Activated CD4-positive, alpha-beta T cell treated with anti-CD3 and anti-CD28 coated beads for 48 hours (primary cell): Measurements from ENCODE around the gene NRF1.

Source experiments
- DNase-seq: peaks from one replicate; pipeline ENCODE4 v3.0.0-alpha.2; 2020

Gene NRF1

GRCh38 chr7:129773328-129773731, 161.8 kb downstream of the NRF1 start:
- no peak for DNase-seq

DNA sequence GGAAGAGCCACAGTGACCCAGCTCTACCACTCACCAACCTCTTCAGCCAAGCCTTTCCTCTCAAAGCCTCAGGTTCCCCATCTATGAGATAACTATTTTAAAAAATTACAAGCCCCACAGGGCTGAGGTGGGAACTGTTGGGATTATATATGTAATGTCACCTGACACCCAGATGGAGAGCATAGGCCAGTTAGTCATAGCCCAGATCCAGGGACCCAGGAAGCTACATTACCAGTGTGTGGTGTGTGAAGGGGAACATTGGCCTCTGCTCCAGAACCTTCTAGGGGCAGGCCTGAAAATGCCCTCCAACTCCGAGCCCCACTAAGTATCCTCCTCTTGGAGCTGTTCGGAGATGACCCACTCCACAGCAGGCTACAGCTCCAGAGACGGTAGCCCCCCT, 162.4 kb downstream of the NRF1 start:
- no peak for DNase-seq

- DNase-seq = no peak
Observed at GRCh38 chr7:129774359-129774758, 162.8 kb downstream of the NRF1 start.

DNA sequence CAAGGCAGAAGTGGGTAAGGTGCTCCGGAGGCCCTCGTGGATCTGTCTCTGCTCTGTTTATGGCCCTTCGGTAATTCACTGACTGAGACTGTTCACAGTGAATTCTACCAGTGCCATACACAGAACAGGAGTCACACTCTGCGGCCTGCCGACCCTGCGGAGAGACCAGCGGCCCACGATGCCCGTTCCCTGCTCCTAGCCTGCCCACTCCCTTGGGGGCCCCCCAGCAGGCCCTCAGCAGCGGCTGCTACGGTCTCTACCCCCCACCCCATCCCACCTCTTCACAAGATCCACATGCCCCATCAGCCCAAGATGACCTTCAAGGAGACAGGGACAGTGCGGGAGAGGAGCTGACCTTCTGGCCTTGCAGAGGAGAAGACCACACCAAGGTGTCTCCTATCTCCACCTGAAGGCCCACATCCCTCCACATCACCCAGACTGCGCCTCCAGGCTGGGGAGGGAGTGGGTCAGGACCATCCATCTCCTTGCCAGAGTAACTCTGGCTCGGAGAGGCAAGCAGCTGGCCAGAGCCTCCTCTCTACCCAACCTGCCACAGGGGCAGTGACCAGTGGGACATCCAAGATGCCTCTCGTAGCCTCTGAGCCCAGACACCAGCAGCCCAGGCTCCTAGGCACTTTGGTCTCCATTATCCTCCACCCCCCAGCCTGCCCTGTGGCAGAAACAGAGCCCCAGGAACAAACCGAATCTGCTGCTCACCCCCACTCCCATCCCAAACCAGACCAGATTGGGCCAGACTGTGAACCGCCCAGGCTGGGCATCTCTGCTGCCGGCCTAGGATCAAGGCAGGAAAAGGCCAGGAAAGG, 163.6 kb downstream of the NRF1 start:
- DNase-seq = no peak

- no peak for DNase-seq
Observed at GRCh38 chr7:129775695-129776361, 164.3 kb downstream of the NRF1 start.

DNA sequence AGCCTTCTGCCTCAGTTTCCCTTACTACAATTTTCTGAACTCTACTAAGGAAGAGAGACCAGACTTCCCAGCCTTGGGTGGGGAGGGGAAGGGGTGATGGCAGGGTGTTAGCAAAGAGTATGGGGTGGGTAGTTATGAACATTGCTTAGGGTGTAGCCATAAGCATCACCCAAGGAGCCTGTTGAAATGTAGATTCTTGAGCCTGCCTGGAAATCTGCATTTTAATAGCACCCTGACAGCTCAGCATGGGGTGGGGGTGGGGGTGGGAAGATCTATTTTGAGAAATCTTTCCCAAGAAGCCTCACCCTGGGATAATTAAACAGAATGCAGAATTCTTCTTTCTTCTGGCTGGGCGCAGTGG, 164.8 kb downstream of the NRF1 start:
- no peak for DNase-seq

DNA sequence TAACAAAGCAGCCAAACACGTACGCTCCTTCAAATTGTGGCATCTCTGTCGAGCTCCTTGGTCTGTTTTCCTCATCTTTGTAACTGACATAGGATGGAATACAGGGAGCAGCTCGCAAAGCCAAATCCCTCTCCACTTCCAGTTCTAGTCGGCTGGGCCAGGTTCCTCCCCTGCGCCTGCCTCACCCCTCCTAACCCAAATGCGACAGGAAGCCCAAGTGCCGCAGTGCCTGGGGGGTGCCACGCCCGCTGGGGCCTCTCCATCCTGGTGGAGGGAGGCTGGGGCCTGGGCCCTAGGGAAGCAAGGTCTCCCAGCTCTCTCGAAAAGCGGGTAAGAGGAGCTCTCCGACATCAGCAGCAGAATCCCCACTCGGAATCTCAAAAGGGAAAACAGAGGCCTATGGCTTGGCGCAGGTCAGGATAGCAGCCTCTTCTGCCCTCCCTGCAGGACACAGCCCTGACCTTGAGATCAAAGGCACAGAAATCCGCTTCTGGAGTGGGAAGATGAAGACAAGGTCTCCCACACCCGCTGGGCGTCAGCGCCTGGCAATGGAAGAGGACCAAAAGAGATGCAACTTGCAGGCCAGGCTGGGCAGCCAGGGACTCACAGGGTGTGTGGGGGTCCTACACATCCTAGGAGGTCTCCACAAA, 165.8 kb downstream of the NRF1 start:
- no peak for DNase-seq

GRCh38 chr7:129777993-129778769, 166.7 kb downstream of the NRF1 start:
- no peak for DNase-seq

DNA sequence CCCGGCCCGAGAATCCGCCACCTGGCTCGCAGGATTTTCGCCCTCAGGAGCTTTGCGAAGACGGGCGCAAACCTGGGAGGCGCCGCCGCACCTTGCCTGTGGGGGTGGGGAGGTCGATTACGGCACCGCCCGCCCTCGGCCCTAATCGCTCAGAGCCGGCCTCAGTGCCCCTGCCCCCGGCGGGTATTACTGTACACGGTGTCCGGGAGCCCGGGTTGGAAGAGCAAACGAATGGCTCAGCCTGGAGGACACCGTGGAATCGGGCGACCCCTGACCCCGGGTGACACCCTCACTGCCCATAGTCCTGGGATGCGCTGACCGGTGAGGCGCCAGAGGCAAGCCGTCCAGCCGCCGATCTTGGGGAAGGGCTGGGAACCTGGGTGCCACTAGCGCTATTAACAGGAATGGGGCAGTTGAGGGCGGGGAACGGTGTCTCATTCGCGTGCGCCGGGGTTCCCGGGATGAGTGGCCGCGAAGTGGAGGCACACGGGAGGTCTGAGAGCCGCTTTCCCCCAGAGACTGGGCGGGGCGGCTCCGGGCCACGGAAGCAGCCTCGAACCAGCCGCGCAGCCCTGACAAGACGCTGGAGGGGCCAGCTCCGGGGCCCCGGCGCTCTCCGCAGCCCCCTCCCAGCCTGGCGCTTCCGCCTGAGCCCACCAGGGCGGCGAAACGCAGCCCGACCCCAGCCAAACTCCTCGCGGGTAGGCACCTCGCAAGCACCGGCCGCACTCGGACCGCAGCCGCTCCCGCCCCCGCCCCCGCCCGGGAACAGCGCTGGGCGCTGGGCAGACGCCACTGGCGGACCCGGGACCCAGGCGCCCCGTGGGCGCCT, 167.5 kb downstream of the NRF1 start:
- peak; percentile 32 for DNase-seq

- peak; percentile 49 for DNase-seq
Observed at GRCh38 chr7:129779602-129780256, 168.2 kb downstream of the NRF1 start.

DNA sequence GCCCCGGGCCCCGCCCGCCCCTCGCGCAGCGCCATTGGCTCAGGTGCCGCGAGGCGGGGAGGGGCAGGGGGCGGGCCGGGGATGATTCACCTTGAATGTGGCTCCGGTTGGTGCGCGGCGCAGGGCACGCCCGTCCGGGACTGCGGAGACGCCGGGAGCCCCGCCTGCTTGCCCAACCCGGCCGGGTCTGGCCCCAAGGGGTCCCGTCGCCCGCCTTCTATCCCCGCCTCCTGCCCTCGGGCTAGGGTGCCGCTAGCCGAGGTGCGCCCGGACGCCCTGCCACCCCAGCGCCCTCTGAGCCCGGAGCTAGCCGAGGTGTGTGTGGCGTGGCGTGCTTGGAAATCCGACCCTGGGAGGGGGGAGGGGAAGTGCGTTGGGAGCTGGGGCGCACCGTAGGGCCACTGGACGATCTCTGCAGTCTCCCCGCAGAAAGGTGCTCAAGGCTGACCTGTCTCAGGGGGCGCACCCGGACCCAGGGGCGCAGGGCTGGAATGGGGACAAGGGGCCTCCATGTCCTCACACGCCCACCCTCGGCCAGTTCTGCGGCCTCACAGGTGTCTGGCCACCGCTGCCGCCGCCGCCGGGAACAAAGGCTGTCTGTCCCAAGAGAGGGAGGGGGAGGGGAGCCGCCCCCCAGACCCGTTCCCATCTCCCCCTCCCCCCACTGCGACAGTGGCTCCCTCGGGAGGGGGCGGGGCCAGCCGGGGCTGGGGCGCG, 168.9 kb downstream of the NRF1 start:
- peak; percentile 86 for DNase-seq

DNA sequence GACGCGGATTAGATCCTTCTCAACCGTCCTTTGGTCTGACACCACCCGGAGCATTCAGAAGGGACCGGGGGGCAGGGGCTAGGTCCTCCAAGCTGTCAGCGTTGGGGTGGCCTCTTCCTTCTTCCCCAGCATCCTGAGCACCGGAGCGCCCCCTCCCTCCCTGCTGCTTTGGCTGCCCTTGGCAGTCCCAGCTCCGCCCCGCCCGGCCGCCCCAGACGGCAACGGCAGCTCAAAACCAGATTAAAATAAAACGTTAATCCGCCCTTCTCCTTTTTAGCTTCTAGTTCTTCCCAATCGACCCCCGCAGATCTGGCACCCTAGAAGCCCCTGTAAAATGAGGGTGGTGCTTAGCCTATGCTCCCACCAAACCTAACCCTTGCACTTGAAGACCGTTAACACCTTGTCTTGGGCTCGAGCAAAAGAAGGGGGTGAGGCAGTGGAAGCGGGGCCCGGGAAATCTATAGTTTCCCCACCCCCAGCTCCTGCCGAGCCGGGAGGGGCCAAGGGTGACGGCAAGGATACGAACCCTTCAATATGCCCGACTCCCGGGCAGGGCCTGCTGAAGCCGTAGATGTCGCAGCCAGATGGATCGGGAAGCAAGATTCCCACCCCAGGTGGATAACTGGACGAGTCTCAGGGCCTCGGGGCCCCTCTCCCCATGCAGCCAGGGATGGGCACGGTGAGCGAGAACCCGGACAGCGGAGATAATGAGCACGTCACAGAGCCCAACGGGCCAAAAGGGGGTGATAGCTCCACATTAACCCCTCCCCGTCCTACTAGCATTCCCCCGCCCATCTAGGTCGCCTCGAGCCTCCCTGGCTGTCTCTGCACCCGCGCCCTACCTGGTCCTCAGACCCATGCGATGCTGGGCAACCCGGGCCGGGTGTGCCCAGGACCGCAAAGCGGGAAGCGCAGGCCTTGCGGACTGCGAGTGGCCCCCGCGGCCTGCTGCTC, 169.7 kb downstream of the NRF1 start:
- DNase-seq = peak; percentile 56

GRCh38 chr7:129781928-129782817, 170.7 kb downstream of the NRF1 start:
- peak; percentile 11 for DNase-seq

- DNase-seq = peak; percentile 34
Observed at GRCh38 chr7:129782818-129783583, 171.5 kb downstream of the NRF1 start.

DNA sequence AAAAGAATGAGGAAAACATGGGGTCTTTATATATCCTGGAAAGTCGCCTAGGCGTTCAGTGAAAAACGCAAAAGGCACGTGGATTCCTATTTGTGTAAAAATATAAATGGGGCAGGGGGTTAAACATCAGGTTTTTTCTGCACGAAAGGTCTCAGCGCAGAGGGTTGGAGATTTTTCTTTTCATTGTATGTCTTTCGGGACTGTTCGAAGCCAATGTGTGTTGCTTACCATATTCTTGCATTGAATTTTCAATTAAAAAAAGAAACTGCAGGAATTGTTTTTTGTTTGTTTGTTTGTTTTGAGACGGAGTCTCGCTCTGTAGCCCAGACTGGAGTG, 172.0 kb downstream of the NRF1 start:
- DNase-seq = no peak

DNA sequence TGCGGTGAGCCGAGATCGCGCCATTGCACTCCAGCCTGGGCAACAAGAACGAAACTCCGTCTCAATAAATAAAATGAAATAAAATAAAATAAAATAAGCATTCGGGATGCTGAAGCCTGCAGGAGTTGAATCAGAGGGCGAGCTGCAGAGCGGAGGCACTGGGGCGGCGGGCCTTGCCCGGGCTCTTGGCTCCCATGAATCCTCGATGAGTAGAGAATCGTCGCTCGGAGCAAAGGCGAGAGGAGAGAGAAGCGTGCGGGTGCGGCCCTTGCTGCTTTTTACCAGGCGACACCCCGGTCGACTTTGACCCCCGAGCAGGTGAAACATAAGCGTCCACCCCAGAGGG, 172.9 kb downstream of the NRF1 start:
- peak; percentile 14 for DNase-seq

DNA sequence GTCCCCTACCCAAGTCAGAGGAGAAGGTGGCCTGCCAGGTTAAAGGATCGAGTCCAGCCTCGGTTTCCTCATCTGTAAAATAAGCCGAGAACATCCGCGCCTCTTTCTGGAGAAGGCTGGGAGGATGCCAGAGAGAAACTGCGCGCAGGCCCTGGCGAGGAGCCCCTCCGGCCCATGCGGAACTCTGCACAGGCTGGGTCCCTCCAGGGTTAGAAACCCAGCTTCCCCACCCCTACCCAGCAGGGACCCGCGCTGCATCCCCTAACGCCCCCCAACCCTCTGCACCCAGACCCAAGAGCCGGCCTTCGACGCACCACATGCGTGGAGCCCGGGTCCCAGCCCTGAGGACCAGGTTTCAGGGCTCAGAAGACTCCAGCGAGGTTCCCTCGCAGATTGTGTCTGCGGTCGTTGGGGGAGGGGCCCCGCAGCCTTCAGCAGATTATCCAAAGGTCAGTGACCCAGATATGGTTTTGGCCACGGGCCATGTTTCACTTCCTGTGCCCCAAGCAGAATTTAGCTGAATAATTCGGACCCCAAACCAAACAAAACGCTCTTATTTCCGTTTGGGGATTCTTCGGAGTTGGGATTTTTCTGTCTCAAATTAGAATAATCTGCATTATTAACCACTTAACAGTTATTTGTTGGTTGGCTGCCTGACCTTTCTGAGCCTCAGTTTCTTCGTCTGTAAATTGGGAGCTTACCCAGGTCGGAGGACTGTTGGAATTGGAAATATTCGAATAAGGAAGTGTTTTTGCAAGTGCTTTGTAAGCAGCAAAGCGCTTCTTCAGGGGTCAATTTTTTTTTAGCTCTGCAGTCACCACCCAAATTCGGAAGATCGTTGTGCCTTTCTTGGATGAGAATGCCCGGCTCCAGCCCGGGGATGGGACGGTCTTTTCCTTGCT, 173.5 kb downstream of the NRF1 start:
- DNase-seq = peak; percentile 13
